Measurements from ENCODE around the gene KRTAP10-4.

KRTAP10-4 gene

DNA sequence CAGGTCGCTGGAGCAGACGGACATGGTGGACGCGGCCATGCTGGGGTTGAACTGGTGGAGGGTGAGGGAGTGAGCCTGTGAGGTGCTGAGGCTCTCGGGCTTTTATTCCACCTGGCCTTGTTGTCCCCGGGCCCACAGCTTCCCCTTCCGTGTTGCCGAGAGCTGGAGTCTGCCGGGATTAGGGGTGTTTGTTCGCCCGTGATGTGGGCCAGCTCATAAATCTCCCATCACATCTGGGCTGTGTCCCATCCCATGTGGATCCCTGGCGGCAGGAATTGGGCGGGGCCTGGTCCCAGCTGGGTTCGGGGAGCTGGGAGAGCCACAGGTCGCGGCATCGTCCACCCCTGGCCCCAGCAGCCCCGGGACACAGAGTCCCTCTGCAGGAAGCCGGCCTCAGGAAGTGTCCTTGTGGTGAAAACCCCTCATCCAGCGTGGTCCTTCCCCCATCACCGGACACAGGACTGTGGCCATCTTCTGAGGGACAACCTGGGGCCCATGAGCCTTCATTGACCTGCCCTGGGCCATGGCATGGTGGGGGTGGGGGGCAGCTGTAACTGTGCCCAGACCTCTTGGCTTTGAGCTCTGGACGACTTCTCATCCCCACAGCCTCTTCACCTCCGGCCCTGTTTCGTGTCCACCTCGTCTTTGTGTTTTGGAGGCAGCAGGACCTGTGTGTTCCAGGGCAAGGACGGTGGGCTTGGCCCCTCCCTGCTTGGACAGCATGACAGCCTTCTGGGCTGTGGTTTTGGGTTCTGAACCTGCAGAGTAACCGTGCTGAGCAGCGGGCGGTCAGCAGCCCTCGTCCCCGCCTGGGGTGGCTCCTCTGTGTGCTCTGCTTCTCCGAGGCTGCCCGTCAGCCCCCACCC lies 19.1 kb downstream of the KRTAP10-4 start, which contains the start of gene KRTAP10-6:
KRTAP10-6 (minus strand) TSS at position 60 of the 866 bp plus-strand sequence; CDS start at position 39, 21 bp downstream.
- Histone ChIP-seq H3K36me3 (ENCODE audit: insufficient read depth) (no peaks in the 10 kb centered on the region), H3K4me1 (ENCODE audit: low read depth, poor library complexity, severe bottlenecking) (no peaks in the 10 kb centered on the region), H3K4me3 (IDR thresholded peaks at IDR 0.05; ENCODE audit: insufficient read depth, low read depth, low read length) (no peak within 1 kb of the TSS), H3K4me2 (no peak within 1 kb of the TSS), H3K27ac (no peak within 1 kb of the TSS), H3K9ac (no peak within 1 kb of the TSS), H2AFZ (ENCODE audit: low read depth) (no peak within 1 kb of the TSS; the same call in 1 of the 2 replicates), H4K20me1 (ENCODE audit: insufficient read depth) (no peaks in the 10 kb centered on the region), H3K79me2 (ENCODE audit: insufficient read depth, low read depth) (no peaks in the 10 kb centered on the region), H3K27me3 (ENCODE audit: insufficient read depth, low read depth) (peaks cover 52% of the 10 kb centered on the region; the same call in 1 of the 2 replicates)
- TF ChIP-seq, protein P1, sequence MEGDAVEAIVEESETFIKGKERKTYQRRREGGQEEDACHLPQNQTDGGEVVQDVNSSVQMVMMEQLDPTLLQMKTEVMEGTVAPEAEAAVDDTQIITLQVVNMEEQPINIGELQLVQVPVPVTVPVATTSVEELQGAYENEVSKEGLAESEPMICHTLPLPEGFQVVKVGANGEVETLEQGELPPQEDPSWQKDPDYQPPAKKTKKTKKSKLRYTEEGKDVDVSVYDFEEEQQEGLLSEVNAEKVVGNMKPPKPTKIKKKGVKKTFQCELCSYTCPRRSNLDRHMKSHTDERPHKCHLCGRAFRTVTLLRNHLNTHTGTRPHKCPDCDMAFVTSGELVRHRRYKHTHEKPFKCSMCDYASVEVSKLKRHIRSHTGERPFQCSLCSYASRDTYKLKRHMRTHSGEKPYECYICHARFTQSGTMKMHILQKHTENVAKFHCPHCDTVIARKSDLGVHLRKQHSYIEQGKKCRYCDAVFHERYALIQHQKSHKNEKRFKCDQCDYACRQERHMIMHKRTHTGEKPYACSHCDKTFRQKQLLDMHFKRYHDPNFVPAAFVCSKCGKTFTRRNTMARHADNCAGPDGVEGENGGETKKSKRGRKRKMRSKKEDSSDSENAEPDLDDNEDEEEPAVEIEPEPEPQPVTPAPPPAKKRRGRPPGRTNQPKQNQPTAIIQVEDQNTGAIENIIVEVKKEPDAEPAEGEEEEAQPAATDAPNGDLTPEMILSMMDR (conservative IDR thresholded peaks at IDR 0.05; ENCODE audit: low read depth, low read length) = no peak

DNA sequence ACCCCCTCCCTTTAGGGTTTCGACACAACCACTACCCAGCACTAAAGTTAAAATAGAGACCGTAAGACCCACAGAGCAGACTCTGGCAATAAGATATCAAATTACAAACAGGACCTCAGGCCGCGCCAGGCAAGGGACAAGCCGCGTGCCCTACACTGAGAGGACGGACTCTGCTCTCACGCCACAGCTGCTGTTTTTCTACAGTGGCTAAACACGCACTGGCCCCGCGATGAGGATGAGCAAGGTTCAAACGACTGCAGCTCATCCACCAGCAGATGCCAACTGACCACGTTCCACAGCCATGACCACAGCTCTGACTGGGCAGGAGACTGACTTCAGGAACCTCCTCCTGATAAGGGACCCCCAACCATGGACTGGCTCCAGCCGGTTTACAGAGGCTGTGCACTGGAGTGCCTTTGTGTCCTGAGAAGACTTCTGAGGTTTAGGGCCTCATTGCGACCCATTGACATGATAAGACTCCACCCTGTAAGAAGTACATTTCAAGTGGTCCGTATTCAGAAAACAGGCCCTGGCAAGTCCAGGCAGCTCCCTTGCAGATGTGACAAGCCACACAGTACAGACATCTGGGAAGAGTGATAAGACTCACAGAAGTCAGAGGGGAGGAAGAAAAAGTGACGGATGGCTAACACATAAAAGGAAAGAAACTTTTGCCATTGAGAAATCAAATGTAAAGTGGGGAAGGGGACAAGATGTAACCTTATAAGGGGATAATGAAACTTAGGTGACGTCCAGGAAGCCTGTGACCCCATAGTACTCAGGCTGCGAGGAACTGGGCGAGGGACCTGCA lies 20.3 kb downstream of the KRTAP10-4 start:
- TF ChIP-seq, protein P1 (conservative IDR thresholded peaks at IDR 0.05; ENCODE audit: low read depth, low read length) = no peak
- H3K4me1 ChIP-seq (ENCODE audit: low read depth, poor library complexity, severe bottlenecking) = no peaks in the 10 kb centered on the region
- no peak overlapping the region for H3K4me2 ChIP-seq
- no peak overlapping the region for H3K9ac ChIP-seq
- H3K36me3 ChIP-seq (ENCODE audit: insufficient read depth) = no peaks in the 10 kb centered on the region
- no peak overlapping the region for H3K27ac ChIP-seq
- no peak overlapping the region for H2AFZ ChIP-seq (ENCODE audit: low read depth)
- H3K79me2 ChIP-seq (ENCODE audit: insufficient read depth, low read depth) = no peaks in the 10 kb centered on the region
- no peaks in the 10 kb centered on the region for H4K20me1 ChIP-seq (ENCODE audit: insufficient read depth)
- peaks cover 62% of the 10 kb centered on the region; the same call in 1 of the 2 replicates for H3K27me3 ChIP-seq (ENCODE audit: insufficient read depth, low read depth)
- no peak overlapping the region for H3K4me3 ChIP-seq (IDR thresholded peaks at IDR 0.05; ENCODE audit: insufficient read depth, low read depth, low read length)

DNA sequence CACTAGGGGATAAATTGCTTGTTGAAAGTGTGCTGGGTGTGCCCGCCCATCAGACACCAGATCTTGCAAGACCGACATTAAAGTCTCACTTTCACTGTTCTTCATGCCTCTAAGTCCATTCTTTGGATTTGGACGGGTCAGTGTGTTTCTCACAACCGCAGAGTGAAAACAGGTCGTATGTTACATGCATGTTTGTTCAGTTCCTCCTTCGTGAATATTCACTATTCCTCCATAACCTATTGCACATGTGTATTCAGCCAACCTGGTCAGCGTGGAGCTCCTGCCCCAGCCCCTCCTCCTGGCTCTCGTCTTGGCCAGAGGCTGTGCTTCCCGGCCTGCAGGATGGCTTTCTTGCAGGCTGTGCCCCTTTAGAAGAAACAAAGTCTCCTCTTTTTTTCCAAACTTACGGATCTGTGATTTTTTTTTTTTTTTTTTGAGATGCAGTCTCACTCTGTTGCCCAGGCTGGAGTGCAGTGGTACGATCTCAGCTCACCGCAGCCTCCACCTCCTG lies 20.9 kb downstream of the KRTAP10-4 start:
- no peak overlapping the region for H2AFZ ChIP-seq (ENCODE audit: low read depth)
- H3K27me3 ChIP-seq (ENCODE audit: insufficient read depth, low read depth) = peaks cover 63% of the 10 kb centered on the region; the same call in 1 of the 2 replicates
- no peaks in the 10 kb centered on the region for H3K79me2 ChIP-seq (ENCODE audit: insufficient read depth, low read depth)
- H3K36me3 ChIP-seq (ENCODE audit: insufficient read depth) = no peaks in the 10 kb centered on the region
- H3K9ac ChIP-seq = no peak overlapping the region
- no peak overlapping the region for H3K27ac ChIP-seq
- TF ChIP-seq, protein P1 (conservative IDR thresholded peaks at IDR 0.05; ENCODE audit: low read depth, low read length) = no peak
- H4K20me1 ChIP-seq (ENCODE audit: insufficient read depth) = no peaks in the 10 kb centered on the region
- H3K4me1 ChIP-seq (ENCODE audit: low read depth, poor library complexity, severe bottlenecking) = no peaks in the 10 kb centered on the region
- H3K4me2 ChIP-seq = no peak overlapping the region
- H3K4me3 ChIP-seq (IDR thresholded peaks at IDR 0.05; ENCODE audit: insufficient read depth, low read depth, low read length) = no peak overlapping the region

DNA sequence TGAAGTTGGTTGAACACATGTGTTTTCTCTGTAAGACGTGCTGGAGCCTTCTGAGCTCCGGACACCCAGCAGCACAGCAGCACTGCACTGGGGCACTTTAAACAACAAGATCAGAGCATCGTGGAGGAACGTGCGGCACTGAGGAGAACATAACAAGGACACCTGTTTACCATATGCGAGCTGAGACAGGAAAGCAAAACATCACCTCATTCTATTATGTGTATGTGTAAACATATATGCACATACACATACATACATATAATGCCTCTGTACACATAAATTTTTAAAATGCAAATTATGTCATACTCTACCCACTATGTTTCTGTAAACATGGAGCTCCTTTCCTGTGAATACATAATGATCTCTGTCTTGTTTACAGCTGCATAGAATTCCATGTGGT lies 22.0 kb downstream of the KRTAP10-4 start:
- TF ChIP-seq, protein P1 (conservative IDR thresholded peaks at IDR 0.05; ENCODE audit: low read depth, low read length) = no peak
- H3K27me3 ChIP-seq (ENCODE audit: insufficient read depth, low read depth) = peaks cover 70% of the 10 kb centered on the region; the same call in 1 of the 2 replicates
- H3K4me1 ChIP-seq (ENCODE audit: low read depth, poor library complexity, severe bottlenecking) = no peaks in the 10 kb centered on the region
- no peak overlapping the region for H3K27ac ChIP-seq
- no peak overlapping the region for H3K4me3 ChIP-seq (IDR thresholded peaks at IDR 0.05; ENCODE audit: insufficient read depth, low read depth, low read length)
- H2AFZ ChIP-seq (ENCODE audit: low read depth) = no peak overlapping the region
- no peak overlapping the region for H3K4me2 ChIP-seq
- no peaks in the 10 kb centered on the region for H3K36me3 ChIP-seq (ENCODE audit: insufficient read depth)
- no peaks in the 10 kb centered on the region for H3K79me2 ChIP-seq (ENCODE audit: insufficient read depth, low read depth)
- H4K20me1 ChIP-seq (ENCODE audit: insufficient read depth) = no peaks in the 10 kb centered on the region
- no peak overlapping the region for H3K9ac ChIP-seq

All from KMS-11 (cell line).